Activated CD4-positive, alpha-beta T cell treated with anti-CD3 and anti-CD28 coated beads for 24 hours (primary cell): ENCODE data around the gene CDKAL1.

ENCODE experiments used
- DNase-seq, 2 donors: peaks; one replicate each; pipeline ENCODE4 v3.0.0-alpha.2; 2020; ENCODE audit warnings: low read depth in 2 of 2

Gene CDKAL1

GRCh38 chr6:20674664-20675063, 140.4 kb downstream of the CDKAL1 start:
- DNase-seq, result no peak

- DNase-seq, result no peak
These were observed 144.6 kb downstream of the CDKAL1 start for GRCh38 chr6:20678831-20679352.

- DNase-seq, result no peak
These were observed 146.5 kb downstream of the CDKAL1 start for GRCh38 chr6:20680697-20681165.

GRCh38 chr6:20681243-20681684, 147.0 kb downstream of the CDKAL1 start:
- no peak for DNase-seq

DNA sequence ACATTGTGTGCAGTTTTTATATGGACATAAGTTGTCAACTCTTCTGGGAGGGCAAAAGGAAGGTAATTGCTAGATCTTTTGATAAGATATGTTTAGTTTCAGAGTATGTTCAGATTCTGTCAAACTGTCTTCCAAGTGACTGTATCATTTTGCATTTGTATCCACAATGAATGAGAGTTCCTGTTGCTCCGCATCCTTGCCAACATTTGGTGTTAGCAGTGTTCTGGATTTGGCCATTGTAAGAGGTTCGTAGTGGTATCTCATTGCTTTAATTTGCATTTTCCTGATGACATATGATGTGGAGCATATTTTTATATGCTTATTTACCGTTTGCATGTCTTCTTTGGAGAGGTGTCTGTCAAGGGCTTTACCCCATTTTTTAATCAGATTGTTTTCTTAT, 150.2 kb downstream of the CDKAL1 start:
- DNase-seq, result no peak

DNA sequence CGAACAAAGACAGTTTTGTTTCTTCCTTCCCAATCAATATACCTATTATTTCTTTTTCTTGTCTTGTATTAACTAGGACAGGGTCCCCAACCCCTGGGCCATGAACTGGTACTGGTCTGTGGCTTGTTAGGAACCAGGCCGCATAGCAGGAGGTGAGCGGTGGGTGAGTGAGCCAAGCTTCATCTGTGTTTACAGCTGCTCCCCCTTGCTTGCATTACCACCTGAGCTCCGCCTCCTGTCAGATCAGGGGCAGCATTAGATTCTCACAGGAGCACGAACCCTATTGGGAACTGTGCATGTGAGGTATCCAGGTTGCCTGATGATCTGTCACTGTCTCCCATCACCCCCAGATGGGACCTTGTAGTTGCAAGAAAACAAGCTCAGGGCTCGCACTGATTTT, 151.9 kb downstream of the CDKAL1 start:
- DNase-seq, result no peak

DNA sequence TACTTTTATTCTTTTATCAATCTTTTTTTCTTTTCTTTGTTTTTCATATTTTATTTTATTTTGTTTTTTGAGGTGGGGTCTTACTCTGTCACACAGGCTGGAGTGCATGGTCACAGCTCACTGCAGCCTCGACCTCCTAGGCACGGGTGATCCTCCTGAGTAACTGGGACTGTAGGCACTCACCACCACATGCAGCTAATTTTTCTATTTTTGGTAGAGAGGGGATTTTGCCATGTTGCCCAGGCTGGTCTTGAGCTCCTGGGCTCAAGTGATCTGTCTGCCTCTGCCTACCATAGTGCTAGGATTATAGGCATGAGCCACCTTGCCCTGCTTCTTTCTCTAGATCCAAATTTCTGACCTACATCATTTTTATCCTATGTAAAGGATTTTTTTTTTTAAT, 153.2 kb downstream of the CDKAL1 start:
- DNase-seq, result no peak

- DNase-seq, result no peak
These were observed 154.6 kb downstream of the CDKAL1 start for GRCh38 chr6:20688710-20689500.

GRCh38 chr6:20691185-20691584, 156.9 kb downstream of the CDKAL1 start:
- no peak for DNase-seq

GRCh38 chr6:20692023-20692422, 157.8 kb downstream of the CDKAL1 start:
- no peak for DNase-seq

DNA sequence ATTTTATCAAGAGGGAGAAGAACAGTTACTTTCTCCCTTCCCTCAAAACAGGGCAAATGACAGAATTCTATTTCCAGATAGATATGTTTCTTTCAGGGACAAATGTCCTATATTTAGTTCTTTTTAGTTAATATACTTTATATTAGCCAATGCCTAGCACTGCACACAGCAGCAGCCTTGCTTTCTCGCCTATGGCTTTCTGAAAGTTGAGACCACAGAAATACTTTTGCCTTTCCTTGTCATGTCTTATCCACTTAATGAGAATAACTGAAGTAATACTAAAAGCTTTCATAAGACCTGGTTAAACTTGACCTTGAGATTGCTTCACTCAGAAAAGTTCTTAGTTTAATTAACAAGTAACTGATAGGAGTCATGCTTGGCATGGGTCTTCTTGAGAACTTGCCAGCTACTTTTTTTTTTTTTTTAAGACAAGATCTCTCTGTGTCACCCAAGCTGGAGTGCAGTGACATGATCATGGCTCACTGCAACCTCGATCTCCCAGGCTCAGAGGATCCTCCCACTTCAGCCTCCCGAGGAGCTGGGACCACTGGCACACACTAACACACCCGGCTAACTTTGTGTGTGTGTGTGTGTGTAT, 159.3 kb downstream of the CDKAL1 start:
- DNase-seq, result no peak

GRCh38 chr6:20696676-20697075, 162.4 kb downstream of the CDKAL1 start:
- no peak for DNase-seq

DNA sequence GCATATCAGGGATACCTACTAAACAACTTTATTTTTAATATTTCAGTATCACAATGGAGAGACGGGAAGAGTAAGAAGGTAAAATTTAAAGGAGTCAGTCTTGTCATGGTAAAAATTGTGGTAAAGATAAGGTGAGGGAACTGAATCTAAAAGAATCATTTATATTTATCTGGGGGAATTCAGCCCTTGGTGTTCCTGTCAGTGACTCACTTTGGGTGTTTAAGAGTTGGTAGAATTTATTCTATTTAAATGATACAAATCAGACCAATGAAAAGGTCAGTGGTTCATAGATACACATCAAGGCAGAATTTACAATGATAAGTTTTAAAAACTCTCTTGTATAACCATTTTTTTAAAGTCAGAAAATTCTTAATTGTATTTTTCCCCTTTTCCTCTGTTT, 164.4 kb downstream of the CDKAL1 start:
- no peak for DNase-seq

- no peak for DNase-seq
These were observed 165.1 kb downstream of the CDKAL1 start for GRCh38 chr6:20699402-20699801.

DNA sequence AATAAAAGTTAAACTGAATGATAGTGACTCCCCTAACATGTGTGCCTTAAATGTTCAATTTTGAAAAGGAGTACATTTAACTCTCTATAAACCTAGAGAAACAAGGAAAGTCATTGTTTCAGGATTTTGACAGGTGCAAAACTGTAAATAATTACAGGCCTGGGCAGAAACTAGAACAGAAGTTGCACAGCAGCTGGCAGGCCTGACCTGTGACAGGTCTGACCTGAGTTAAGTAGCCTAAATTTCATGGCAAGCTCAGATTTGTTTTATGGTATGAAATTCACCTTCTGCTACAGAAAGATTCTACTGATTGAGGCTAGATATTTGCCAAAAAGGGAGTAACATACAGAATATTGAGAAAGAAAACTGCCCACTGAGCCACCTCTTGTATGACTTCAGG, 166.1 kb downstream of the CDKAL1 start:
- DNase-seq, result no peak

GRCh38 chr6:20702366-20702765, 168.1 kb downstream of the CDKAL1 start:
- DNase-seq, result no peak

DNA sequence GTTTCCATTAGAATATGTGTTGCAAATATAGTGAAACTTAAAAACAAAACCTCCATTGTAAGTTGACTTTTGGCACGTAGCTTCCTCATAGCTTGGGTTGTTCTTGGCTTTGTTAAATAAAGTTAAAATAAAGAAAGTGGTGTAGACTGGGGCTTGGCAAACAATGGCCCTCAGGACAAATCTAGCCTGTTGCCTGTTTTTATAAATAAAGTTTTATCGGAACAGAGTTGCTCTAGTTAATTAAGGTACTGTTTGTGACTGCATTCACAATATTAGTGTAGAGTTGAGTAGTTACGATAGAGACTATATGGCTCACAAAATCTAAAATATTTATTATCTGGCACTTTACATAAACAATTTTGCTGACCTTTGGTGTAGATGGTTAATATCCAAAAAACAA, 168.8 kb downstream of the CDKAL1 start:
- DNase-seq, result no peak

DNA sequence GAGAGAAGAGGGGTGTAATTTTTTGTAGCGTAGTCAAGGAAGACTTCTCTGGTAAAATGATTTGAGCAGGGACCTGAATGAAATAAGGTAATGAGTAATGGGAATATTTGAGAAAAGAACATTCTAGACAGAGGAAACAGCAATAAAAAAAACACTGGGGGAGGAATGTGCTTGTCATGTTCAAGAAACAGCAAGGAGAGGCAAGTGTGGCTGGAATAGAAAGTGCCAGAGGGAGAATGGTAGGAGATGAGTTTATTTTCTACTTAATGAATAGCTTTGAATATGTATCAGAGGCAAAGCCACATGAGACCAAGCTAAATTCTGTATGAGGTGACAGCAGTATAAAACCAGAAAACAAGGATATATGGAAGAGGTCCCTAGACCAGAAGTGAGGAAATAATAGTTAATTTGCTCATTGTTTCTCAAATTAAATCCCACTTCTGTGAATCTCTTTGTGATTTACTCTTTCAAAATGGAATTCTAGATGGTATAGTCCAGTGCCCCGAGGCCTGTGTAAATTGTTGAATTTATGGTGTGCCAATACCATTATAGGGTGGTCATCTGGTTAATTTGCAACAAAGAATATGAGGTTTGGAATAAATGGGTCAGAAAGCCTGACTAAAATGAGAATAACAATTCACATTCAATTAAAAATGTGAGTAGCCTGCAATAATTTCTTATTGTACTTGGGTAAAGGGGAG, 170.2 kb downstream of the CDKAL1 start:
- DNase-seq, result no peak

DNA sequence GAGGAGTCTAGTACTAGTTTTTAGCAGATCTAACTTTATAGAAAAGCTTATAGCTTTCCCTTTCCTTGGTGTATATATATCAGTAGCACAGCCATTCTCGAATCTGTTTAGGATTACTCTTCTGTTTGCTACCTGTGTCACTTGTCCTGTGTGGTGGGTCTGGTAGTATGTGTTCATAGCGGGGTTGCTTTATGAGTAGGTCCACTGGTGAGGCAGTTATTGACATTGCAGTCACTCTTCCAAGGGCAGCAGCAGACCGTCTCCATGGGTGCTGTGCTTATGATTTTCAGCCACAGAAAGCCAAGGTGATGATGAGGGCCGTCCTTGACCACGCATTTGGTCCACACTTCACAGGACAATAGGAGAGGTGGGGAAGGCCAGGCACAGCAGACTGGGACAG, 171.5 kb downstream of the CDKAL1 start:
- no peak for DNase-seq

DNA sequence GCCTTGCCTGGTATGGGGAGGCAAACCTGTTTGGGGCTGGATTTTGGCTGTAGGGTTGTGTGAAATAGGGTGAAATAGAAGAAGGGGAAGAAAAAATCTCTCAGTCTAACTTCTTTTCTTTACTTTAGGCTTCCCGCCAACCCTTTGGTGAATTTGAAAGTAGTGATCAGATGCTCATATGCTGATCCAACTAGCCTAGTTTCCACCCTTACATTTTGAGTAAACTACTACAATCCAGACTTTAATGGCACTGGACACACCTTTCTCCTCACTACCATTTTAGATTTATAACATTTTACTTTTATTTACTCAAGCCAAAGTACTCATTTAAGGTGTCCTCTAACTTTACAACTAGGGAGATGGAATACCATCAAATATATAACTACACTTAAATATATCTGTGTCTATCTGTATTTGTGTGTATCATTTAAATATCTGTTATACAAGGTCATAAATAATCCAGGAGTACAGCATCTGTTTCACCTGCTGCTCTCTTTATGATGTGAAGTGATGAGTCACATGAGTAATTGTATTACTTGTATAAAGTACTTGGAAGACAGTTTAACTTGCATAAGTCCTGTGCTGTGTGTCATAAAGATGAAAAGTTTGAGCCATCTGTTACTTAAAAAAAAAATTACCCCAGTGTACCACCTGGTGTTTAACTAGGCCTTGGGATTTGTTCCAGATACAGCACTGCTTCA, 172.1 kb downstream of the CDKAL1 start:
- DNase-seq, result no peak

- no peak for DNase-seq
These were observed 172.8 kb downstream of the CDKAL1 start for GRCh38 chr6:20706939-20707485.

DNA sequence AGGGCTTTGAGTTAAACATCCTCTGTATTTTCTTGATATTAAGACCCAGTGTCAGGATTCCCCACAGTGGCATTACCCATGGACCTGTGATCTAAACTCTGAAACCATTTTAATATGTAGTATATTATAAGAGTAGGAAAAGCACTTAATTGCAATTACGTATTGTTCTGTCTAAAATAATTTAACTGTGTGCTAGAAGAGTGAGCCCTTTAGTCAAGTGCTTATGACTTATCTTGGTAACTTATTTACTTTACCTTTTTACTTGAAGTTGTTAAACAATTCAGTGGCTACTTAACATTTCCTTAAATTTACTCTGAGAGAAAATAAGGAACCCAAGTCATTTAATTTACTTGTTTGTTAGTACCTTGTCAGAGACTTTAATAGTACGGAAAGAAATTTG, 173.6 kb downstream of the CDKAL1 start:
- no peak for DNase-seq
